RWPE2 (cell line): ENCODE data around the gene LRP1.
A peak's percentile ranks its signal among the peaks of the same experiment; 100 is the strongest.

ENCODE experiments used
- ATAC-seq: fragments of 200-7000 bp; cut with Tn5 transposase; 3 replicates; pipeline ENCODE4 v1.9.1; 2021; ENCODE audit warnings: low read depth
- DNase-seq: peaks from one replicate; pipeline ENCODE4 v3.0.0-alpha.2; 2020; ENCODE audit warnings: low spot score
- H3K27ac ChIP-seq: fragments of 450-650 bp; 2 replicates; pipeline ENCODE4 v1.5.1; 2017; ENCODE audit warnings: mild to moderate bottlenecking; ENCODE audit not compliant: poor library complexity, severe bottlenecking
- H3K27me3 ChIP-seq: fragments of 250-450 bp; sonication (Bioruptor Pico); 2 replicates; pipeline ENCODE4 v1.5.1; 2021; ENCODE audit warnings: mild to moderate bottlenecking, moderate library complexity; ENCODE audit not compliant: insufficient read depth, poor library complexity, severe bottlenecking
- H3K36me3 ChIP-seq: fragments of 250-450 bp; sonication (Bioruptor Pico); 2 replicates; pipeline ENCODE4 v1.5.1; 2020; ENCODE audit warnings: low read depth, mild to moderate bottlenecking, moderate library complexity
- H3K4me1 ChIP-seq: fragments of 250-450 bp; sonication (Bioruptor Pico); 2 replicates; pipeline ENCODE4 v1.5.1; 2021; ENCODE audit warnings: mild to moderate bottlenecking, moderate library complexity; ENCODE audit not compliant: insufficient read depth, poor library complexity, severe bottlenecking
- H3K4me3 ChIP-seq: fragments of 250-450 bp; sonication (Bioruptor Pico); 2 replicates; pipeline ENCODE4 v1.5.1; 2021; ENCODE audit warnings: mild to moderate bottlenecking, moderate library complexity; ENCODE audit not compliant: severe bottlenecking
- H3K9me3 ChIP-seq: fragments of 250-450 bp; sonication (Bioruptor Pico); 2 replicates; pipeline ENCODE4 v1.5.1; 2021; ENCODE audit warnings: mild to moderate bottlenecking, moderate library complexity; ENCODE audit not compliant: severe bottlenecking
- CTCF ChIP-seq: fragments of 450-650 bp; IDR thresholded peaks from one replicate; pipeline ENCODE4 v1.5.1; 2017; ENCODE audit warnings: mild to moderate bottlenecking, moderate library complexity; ENCODE audit not compliant: poor library complexity, severe bottlenecking

The LRP1 gene

GRCh38 chr12:57213763-57214397 is 85.6 kb downstream of the LRP1 start:
- DNase-seq (no peak), ATAC-seq (no peak)
- H3K36me3 ChIP-seq: no peaks in the 10 kb centered on the region
- no peaks in the 10 kb centered on the region for H3K4me1 ChIP-seq
- H3K27me3 ChIP-seq: peaks cover 42% of the 10 kb centered on the region
- no peak overlapping the region for H3K4me3 ChIP-seq
- peak; percentile 1 for TF ChIP-seq CTCF
- H3K27ac ChIP-seq: no peak overlapping the region
- H3K9me3 ChIP-seq: no peaks in the 10 kb centered on the region

- H3K4me1 ChIP-seq: no peaks in the 10 kb centered on the region
- ATAC-seq: peak; percentile 56
These were observed 86.1 kb downstream of the LRP1 start for GRCh38 chr12:57214398-57214781.

GRCh38 chr12:57215065-57215464 is 86.8 kb downstream of the LRP1 start:
- Histone ChIP-seq H3K27ac (no peak overlapping the region), H3K4me3 (no peak overlapping the region), H3K9me3 (no peaks in the 10 kb centered on the region), H3K27me3 (peaks cover 54% of the 10 kb centered on the region), H3K4me1 (no peaks in the 10 kb centered on the region), H3K36me3 (no peaks in the 10 kb centered on the region)
- TF ChIP-seq CTCF: no peak
- no peak for DNase-seq
- no peak for ATAC-seq

More at GRCh38 chr12:57214398-57214781, 86.1 kb downstream of the LRP1 start:
- H3K36me3 ChIP-seq: no peaks in the 10 kb centered on the region
- no peak overlapping the region for H3K4me3 ChIP-seq
- peak; percentile 40 for TF ChIP-seq CTCF
- H3K27me3 ChIP-seq: peaks cover 47% of the 10 kb centered on the region
- DNase-seq: no peak
- H3K27ac ChIP-seq: no peak overlapping the region
- no peaks in the 10 kb centered on the region for H3K9me3 ChIP-seq

- no peak overlapping the region for H3K4me3 ChIP-seq
- no peaks in the 10 kb centered on the region for H3K9me3 ChIP-seq
- peaks cover 60% of the 10 kb centered on the region for H3K27me3 ChIP-seq
- ATAC-seq (no peak), DNase-seq (no peak)
- no peak for TF ChIP-seq CTCF
- no peaks in the 10 kb centered on the region for H3K36me3 ChIP-seq
- no peak overlapping the region for H3K27ac ChIP-seq
- no peaks in the 10 kb centered on the region for H3K4me1 ChIP-seq
These were observed 87.4 kb downstream of the LRP1 start for GRCh38 chr12:57215668-57216013.

GRCh38 chr12:57216014-57216911 is 88.0 kb downstream of the LRP1 start, which contains the start of gene NXPH4:
NXPH4 (plus strand) TSS chr12:57216794; CDS start chr12:57216970, 176 bp downstream.
- Histone ChIP-seq H3K27ac (no peak within 1 kb of the TSS), H3K9me3 (no peaks in the 10 kb centered on the region), H3K36me3 (no peaks in the 10 kb centered on the region), H3K4me1 (no peaks in the 10 kb centered on the region), H3K4me3 (peak within 1 kb of the TSS; percentile 36), H3K27me3 (peaks cover 66% of the 10 kb centered on the region)
- no peak for TF ChIP-seq CTCF
- ATAC-seq: peak; percentile 9; the same call in 2 of the 3 replicates
- DNase-seq: no peak
